Heart left ventricle (tissue), 16 donors: ENCODE results near the gene SH3D19. TPM values are rescaled to one million over a fixed set of nuclear protein-coding genes. Genes with fewer than 3 reads are reported as not detected.

Experiments
- ATAC-seq, 4 donors: fragments of 200-7000 bp; cut with Tn5 transposase; one replicate each; pipeline ENCODE4 v1.9.1; 2020 to 2022; ENCODE audit warnings: moderate library complexity in 4 of 4, mild to moderate bottlenecking in 3 of 4, moderate number of reproducible peaks in 1 of 4
- DNase-seq, 5 donors: peaks; one replicate each; pipeline ENCODE4 v3.0.0-alpha.2; 2020
- H3K27ac ChIP-seq, 12 donors: fragments of 200-600 bp; sonication (generic) in 4 of 12; one replicate each; pipeline versions ENCODE4 v1.5.0 to v1.8.0; 2016 to 2022; ENCODE audit warnings: mild to moderate bottlenecking in 2 of 12
- H3K27me3 ChIP-seq, 9 donors: fragments of 200-600 bp; sonication (generic) in 2 of 9; one replicate each; pipeline versions ENCODE4 v1.5.1 to v1.8.0; 2016 to 2022; ENCODE audit warnings: mild to moderate bottlenecking in 3 of 9
- H3K36me3 ChIP-seq, 9 donors: fragments of 200-600 bp; sonication (generic) in 2 of 9; one replicate each; pipeline versions ENCODE4 v1.5.0 to v1.8.0; 2018 to 2022; ENCODE audit warnings: mild to moderate bottlenecking in 2 of 9
- H3K4me1 ChIP-seq, 12 donors: fragments of 200-600 bp; sonication (generic) in 4 of 12; one replicate each; pipeline versions ENCODE4 v1.5.0 to v1.8.0; 2016 to 2022; ENCODE audit warnings: mild to moderate bottlenecking in 3 of 12
- H3K4me3 ChIP-seq, 12 donors: fragments of 200-600 bp; sonication (generic) in 4 of 12; one replicate each; pipeline versions ENCODE4 v1.5.0 to v1.8.0; 2017 to 2022; ENCODE audit warnings: mild to moderate bottlenecking in 9 of 12, moderate library complexity in 4 of 12
- H3K9me3 ChIP-seq, 12 donors: fragments of 200-600 bp; sonication (generic) in 4 of 12; one replicate each; pipeline versions ENCODE4 v1.5.0 to v1.8.0; 2016 to 2022; ENCODE audit warnings: mild to moderate bottlenecking in 1 of 12
- POLR2A ChIP-seq, 2 donors: fragments of 450-650 bp; IDR thresholded peaks; one replicate each; pipeline ENCODE4 v1.6.1; 2017; ENCODE audit warnings: antibody characterized with exemption in 2 of 2, mild to moderate bottlenecking in 2 of 2, moderate library complexity in 2 of 2
- WGBS, 4 donors: extraction: QIAGEN DNeasy Blood & Tissue Kit in 2 of 4; methylation state at CpG; one replicate each; pipeline versions ENCODE4 v1.1.5 to v1.1.7; 2013 to 2018; 5-methylcytosine and 5-hydroxymethylcytosine counted together
- intact Hi-C, 10 donors: fragments of 100-400 bp; cut with DNase I; formaldehyde crosslinking; loops; one replicate each; pipeline versions ENCODE4 v1.11.1 to v1.14.2; 2022
- polyA plus RNA-seq, 2 donors: library from polyadenylated mRNA; stranded (reverse); fragments of 200-250 nt; gene quantifications; one replicate each; pipeline ENCODE4 v1.2.3, GENCODE V29; 2013
- total RNA-seq, 9 donors: library from RNA; depleted of rRNA in 2 of 9; stranded (reverse); fragments of >200 nt in 2 of 9; fragmentation: NEBNext Ultra II Directional in 3 of 9; extraction: Animal tissue kit (Norgen Biotek cat#: 25700) in 3 of 9; gene quantifications; one replicate each; pipeline versions ENCODE4 v1.1.0 to v1.2.4, GENCODE V29; 2016 to 2023
- TF ChIP-seq, protein P1 (sequence below), 12 donors: fragments of 200-600 bp; sonication (generic) in 4 of 12; IDR thresholded peaks; one replicate each; pipeline versions ENCODE4 v1.5.0 to v1.8.0; 2018 to 2022; ENCODE audit warnings: antibody characterized with exemption in 12 of 12, mild to moderate bottlenecking in 5 of 12
- donor health status: ischemic (EF 13 %, LVEDD 7.1; RV severe dilation, severe dysfunction).
- donor health status: healthy with polysubstance abuse.
- donor health status: DM: no; HTN: yes; CAD: no.
- donor health status: DM: no; HTN: no; CAD: no.
- donor health status: ischemic (EF 25% LVEDD 6.9; RV normal size, moderate dysfunction).
- donor health status: ischemic (EF 25% LVEDD 5.7; RV mildly dilated, moderate dysfunction).
- donor health status: healthy.
- donor health status: DM: yes; HTN: yes; CAD: no.
- donor health status: ischemic (EF 35%, LVEDD 5.7; RV mildly dilated, moderate dysfunction).
- donor health status: nonischemic (EF 11% LVEDD 7.7; RV severe dilation, severe dysfunction).
- donor health status: DM: yes; HTN: yes; CAD: no.
- donor health status: PGD.
- donor health status: ischemic (EF 29% LVEDD 5.4; RV normal size, mild dysfunction).
- donor health status: nonischemic (EF 23%, LVEDD 6.1; RV moderate dilation, normal function).

Gene SH3D19
- total and polyA plus RNA-seq, 11 donors = 60.4 to 173 (median 126) TPM

DNA sequence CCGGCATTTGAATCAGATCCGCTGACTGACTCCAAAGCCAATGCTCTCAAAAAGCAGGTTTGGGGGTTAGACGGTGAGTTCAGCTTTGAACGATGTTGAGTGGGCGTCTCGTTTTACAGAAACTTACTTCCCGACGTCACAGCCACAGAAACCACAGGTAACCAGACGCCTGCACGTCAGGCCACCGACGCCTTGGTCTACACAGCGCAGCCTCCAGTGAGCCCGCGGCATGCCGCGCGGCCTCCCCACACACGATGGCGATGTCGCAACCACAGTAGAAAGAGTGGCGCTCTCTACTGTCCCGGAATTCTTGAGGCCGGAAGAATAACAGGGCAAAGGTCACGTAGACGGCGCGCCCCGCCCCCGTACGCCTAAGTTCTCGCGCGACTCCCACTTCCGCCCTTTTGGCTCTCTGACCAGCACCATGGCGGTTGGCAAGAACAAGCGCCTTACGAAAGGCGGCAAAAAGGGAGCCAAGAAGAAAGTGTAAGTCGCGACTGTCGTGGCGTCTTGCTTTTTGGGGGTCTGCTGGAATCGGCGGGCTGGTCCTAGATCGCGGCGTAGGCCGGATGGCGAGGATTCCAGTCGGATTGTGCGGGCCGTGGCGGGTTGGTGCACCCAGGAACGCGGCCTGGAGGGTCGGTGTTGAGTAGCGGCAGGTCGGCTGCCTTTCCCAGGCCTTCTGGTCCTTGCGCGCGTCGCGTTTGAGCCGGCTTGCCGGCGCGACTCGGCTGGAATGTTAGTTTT lies 226.0 kb downstream of the SH3D19 start, which contains the start of gene RPS3A:
Gene RPS3A (plus strand): TSS at position 400 of the 747 bp plus-strand sequence. CDS start 25 bp downstream, at position 425.
- peak in 1 of 2 donors; percentile 74 for TF ChIP-seq POLR2A (IDR thresholded peaks at IDR 0.05)
- TF ChIP-seq, protein P1, sequence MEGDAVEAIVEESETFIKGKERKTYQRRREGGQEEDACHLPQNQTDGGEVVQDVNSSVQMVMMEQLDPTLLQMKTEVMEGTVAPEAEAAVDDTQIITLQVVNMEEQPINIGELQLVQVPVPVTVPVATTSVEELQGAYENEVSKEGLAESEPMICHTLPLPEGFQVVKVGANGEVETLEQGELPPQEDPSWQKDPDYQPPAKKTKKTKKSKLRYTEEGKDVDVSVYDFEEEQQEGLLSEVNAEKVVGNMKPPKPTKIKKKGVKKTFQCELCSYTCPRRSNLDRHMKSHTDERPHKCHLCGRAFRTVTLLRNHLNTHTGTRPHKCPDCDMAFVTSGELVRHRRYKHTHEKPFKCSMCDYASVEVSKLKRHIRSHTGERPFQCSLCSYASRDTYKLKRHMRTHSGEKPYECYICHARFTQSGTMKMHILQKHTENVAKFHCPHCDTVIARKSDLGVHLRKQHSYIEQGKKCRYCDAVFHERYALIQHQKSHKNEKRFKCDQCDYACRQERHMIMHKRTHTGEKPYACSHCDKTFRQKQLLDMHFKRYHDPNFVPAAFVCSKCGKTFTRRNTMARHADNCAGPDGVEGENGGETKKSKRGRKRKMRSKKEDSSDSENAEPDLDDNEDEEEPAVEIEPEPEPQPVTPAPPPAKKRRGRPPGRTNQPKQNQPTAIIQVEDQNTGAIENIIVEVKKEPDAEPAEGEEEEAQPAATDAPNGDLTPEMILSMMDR (IDR thresholded peaks at IDR 0.05) = peak; percentile 64 to 98 (median 84)
- DNase-seq (peak; percentile 95 to 97 (median 96)), ATAC-seq (peak; percentile 96 to 98 (median 98))
- peaks cover 3 to 39% (median 17%) of the 10 kb centered on the region in 12 donors for H3K4me1 ChIP-seq
- H3K4me3 ChIP-seq = peak within 1 kb of the TSS; percentile 58 to 87 (median 76)
- H3K36me3 ChIP-seq = peaks cover 3 to 42% (median 40%) of the 10 kb centered on the region in 9 donors
- intact Hi-C loops = loop anchor here in 1 of 10 donors (5.0 kb wide), 1 partner anchor 82 kb away; the partner anchor contains the start of gene LRBA
- H3K27me3 ChIP-seq = no peaks in the 10 kb centered on the region
- 1 to 3% (median 1%) methylated on average over 38 to 69 of the region's 69 CpGs for WGBS, 4 donors
- peak within 1 kb of the TSS; percentile 68 to 95 (median 81) for H3K27ac ChIP-seq
- H3K9me3 ChIP-seq = no peaks in the 10 kb centered on the region

GRCh38 chr4:151098979-151099228 lies 226.5 kb downstream of the SH3D19 start:
- no peak for DNase-seq

DNA sequence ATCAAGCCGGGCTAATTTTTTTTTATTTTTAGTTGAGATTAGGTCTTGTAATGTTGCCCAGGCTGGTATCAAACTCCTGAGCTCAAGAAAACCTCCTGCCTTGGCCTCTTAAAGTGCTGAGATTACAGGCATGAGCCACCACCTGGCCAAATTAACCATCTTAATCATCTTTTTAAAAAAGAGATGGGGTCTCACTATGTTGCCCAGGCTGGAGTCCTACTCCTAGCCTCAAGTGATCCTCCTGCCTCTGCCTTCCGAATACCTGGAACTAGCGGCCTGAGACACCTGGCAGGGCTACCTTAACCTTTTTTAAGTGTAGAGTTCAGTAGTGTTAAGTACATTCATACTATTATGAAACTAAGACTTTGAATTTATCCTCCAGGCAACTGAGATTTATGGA lies 227.6 kb downstream of the SH3D19 start:
- no peak for DNase-seq
- 93 to 99% (median 95%) methylated on average over 3 of the region's 3 CpGs for WGBS, 4 donors
- peaks cover 0 to 26% (median 23%) of the 10 kb centered on the region in 9 donors for H3K36me3 ChIP-seq
- TF ChIP-seq, protein P1 (IDR thresholded peaks at IDR 0.05) = no peak
- no peak for TF ChIP-seq POLR2A (IDR thresholded peaks at IDR 0.05)
- H3K27ac ChIP-seq = peak overlapping the region in 1 of 12 donors; percentile 95
- H3K4me3 ChIP-seq = no peak overlapping the region
- peaks cover 3 to 33% (median 17%) of the 10 kb centered on the region in 12 donors for H3K4me1 ChIP-seq
- no peaks in the 10 kb centered on the region for H3K27me3 ChIP-seq
- intact Hi-C loops = loop anchor here in 1 of 10 donors (5.0 kb wide), 1 partner anchor 80 kb away; the partner anchor contains the start of gene LRBA
- no peaks in the 10 kb centered on the region for H3K9me3 ChIP-seq
- no peak for ATAC-seq

More at GRCh38 chr4:151098979-151099228, 226.5 kb downstream of the SH3D19 start:
- no peaks in the 10 kb centered on the region for H3K27me3 ChIP-seq
- intact Hi-C loops = loop anchor here in 1 of 10 donors (5.0 kb wide), 1 partner anchor 82 kb away; the partner anchor contains the start of gene LRBA
- peak in 3 of 4 donors; percentile 3 to 14 (median 5) for ATAC-seq
- no peaks in the 10 kb centered on the region for H3K9me3 ChIP-seq
- peak overlapping the region in 11 of 12 donors; percentile 18 to 87 (median 77) for H3K4me3 ChIP-seq
- peak overlapping the region in 6 of 12 donors; percentile 14 to 95 (median 74) for H3K27ac ChIP-seq
- WGBS, 4 donors = 16 to 21% (median 19%) methylated on average over 8 of the region's 8 CpGs
- no peak for TF ChIP-seq POLR2A (IDR thresholded peaks at IDR 0.05)
- TF ChIP-seq, protein P1 (IDR thresholded peaks at IDR 0.05) = no peak
- peaks cover 3 to 37% (median 35%) of the 10 kb centered on the region in 9 donors for H3K36me3 ChIP-seq
- H3K4me1 ChIP-seq = peaks cover 3 to 39% (median 17%) of the 10 kb centered on the region in 12 donors

- no peaks in the 10 kb centered on the region for H3K36me3 ChIP-seq
- H3K4me1 ChIP-seq = peaks cover 0 to 9% (median 2%) of the 10 kb centered on the region in 12 donors
- no peak for DNase-seq
- WGBS, 4 donors = 92 to 95% (median 93%) methylated on average over 3 of the region's 3 CpGs
- H3K4me3 ChIP-seq = no peak overlapping the region
- H3K27ac ChIP-seq = no peak overlapping the region
- intact Hi-C loops = loop anchor here in 1 of 10 donors (5.0 kb wide), 1 partner anchor 78 kb away; the partner anchor contains the start of gene LRBA
- no peaks in the 10 kb centered on the region for H3K9me3 ChIP-seq
- no peaks in the 10 kb centered on the region for H3K27me3 ChIP-seq
- ATAC-seq = no peak
- no peak for TF ChIP-seq POLR2A (IDR thresholded peaks at IDR 0.05)
- TF ChIP-seq, protein P1 (IDR thresholded peaks at IDR 0.05) = no peak
These were observed 230.3 kb downstream of the SH3D19 start for GRCh38 chr4:151095142-151095541.
